Central memory CD8-positive, alpha-beta T cell (primary cell): ENCODE data around the gene MDM4.

Experiments used
- ATAC-seq: fragments of 150-1000 bp; cut with Tn5 transposase; replicated peaks from 2 replicates; pipeline ENCODE4 v1.10.0; 2022; ENCODE audit warnings: mild to moderate bottlenecking, moderate FRiP score, moderate number of reproducible peaks; ENCODE audit not compliant: poor library complexity, severe bottlenecking; ENCODE audit errors: extremely low read depth
- DNase-seq, 2 donors: peaks; one replicate each; pipeline ENCODE4 v3.0.0; 2021; ENCODE audit warnings: low spot score in 2 of 2
- H3K27ac Mint-ChIP-seq: one replicate; pipeline ENCODE4 v1.8.0; 2022; ENCODE audit warnings: low read depth, mild to moderate bottlenecking, moderate library complexity, mixed read lengths
- H3K27me3 Mint-ChIP-seq: one replicate; pipeline ENCODE4 v1.8.0; 2022; ENCODE audit warnings: mixed read lengths
- H3K36me3 Mint-ChIP-seq: one replicate; pipeline ENCODE4 v1.8.0; 2022; ENCODE audit warnings: mild to moderate bottlenecking, moderate library complexity, mixed read lengths; ENCODE audit not compliant: insufficient read depth
- H3K4me1 Mint-ChIP-seq: one replicate; pipeline ENCODE4 v1.8.0; 2022; ENCODE audit warnings: mixed read lengths
- H3K4me3 Mint-ChIP-seq: one replicate; pipeline ENCODE4 v1.8.0; 2022; ENCODE audit warnings: mild to moderate bottlenecking, moderate library complexity, mixed read lengths
- H3K9me3 Mint-ChIP-seq: one replicate; pipeline ENCODE4 v1.8.0; 2022; ENCODE audit warnings: mixed read lengths

Gene MDM4, protein sequence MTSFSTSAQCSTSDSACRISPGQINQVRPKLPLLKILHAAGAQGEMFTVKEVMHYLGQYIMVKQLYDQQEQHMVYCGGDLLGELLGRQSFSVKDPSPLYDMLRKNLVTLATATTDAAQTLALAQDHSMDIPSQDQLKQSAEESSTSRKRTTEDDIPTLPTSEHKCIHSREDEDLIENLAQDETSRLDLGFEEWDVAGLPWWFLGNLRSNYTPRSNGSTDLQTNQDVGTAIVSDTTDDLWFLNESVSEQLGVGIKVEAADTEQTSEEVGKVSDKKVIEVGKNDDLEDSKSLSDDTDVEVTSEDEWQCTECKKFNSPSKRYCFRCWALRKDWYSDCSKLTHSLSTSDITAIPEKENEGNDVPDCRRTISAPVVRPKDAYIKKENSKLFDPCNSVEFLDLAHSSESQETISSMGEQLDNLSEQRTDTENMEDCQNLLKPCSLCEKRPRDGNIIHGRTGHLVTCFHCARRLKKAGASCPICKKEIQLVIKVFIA

DNA sequence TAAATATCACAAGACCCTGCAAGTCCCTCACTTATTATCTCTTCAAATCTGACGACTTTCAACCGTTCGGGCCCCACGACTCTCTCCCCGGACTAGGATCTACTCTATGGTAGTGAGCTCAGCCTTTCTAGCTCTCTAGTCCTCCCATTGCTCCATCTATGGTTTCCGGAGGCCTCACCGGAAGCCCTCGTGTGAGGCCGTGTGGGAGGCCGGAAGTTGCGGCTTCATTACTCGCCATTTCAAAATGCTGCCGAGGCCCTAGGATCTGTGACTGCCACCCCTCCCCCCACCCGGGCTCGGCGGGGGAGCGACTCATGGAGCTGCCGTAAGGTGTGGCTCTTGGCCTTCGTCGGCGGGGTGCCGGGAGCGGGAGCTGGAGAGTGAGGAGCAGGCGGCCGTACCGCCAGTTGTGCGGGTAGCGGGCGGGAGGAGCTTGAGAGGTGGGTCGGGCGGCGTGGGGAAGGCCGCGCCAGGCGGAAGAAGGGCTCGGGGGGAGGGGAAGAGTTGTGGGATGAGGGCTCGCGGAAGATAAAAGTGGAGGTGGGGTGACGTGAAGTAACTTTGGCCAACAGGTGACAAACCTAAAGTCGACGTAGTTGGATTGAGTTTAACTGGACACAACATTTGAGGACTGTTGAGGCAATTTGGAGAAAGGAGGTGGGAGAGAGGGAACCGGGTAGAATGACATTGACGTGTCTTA lies at the start of gene MDM4:
TSS of gene MDM4 (plus strand) at position 227 of the 700 bp plus-strand sequence. CDS start 9,113 bp downstream, outside the sequence.
- Mint-ChIP-seq H3K27me3 (no peaks in the 10 kb centered on the region), H3K36me3 (peaks cover 13% of the 10 kb centered on the region), H3K27ac (no peak within 1 kb of the TSS), H3K4me1 (peaks cover 44% of the 10 kb centered on the region), H3K9me3 (no peaks in the 10 kb centered on the region), H3K4me3 (no peak within 1 kb of the TSS)
- DNase-seq = peak; percentile 85 to 89
- peak; percentile 77 for ATAC-seq

- ATAC-seq (no peak), DNase-seq (no peak)
- H3K27ac Mint-ChIP-seq = peak overlapping the region; percentile 6
- peaks cover 26% of the 10 kb centered on the region for H3K4me1 Mint-ChIP-seq
- H3K4me3 Mint-ChIP-seq = no peak overlapping the region
- no peaks in the 10 kb centered on the region for H3K9me3 Mint-ChIP-seq
- no peaks in the 10 kb centered on the region for H3K27me3 Mint-ChIP-seq
- H3K36me3 Mint-ChIP-seq = peaks cover 5% of the 10 kb centered on the region
Measured at GRCh38 chr1:204466416-204467405, 49.5 kb upstream of the MDM4 start.

GRCh38 chr1:204468206-204468605 lies 48.0 kb upstream of the MDM4 start:
- ATAC-seq (no peak), DNase-seq (no peak)
- Mint-ChIP-seq H3K4me3 (no peak overlapping the region), H3K36me3 (peaks cover 5% of the 10 kb centered on the region), H3K27ac (no peak overlapping the region), H3K9me3 (no peaks in the 10 kb centered on the region), H3K27me3 (no peaks in the 10 kb centered on the region), H3K4me1 (peaks cover 15% of the 10 kb centered on the region)

DNA sequence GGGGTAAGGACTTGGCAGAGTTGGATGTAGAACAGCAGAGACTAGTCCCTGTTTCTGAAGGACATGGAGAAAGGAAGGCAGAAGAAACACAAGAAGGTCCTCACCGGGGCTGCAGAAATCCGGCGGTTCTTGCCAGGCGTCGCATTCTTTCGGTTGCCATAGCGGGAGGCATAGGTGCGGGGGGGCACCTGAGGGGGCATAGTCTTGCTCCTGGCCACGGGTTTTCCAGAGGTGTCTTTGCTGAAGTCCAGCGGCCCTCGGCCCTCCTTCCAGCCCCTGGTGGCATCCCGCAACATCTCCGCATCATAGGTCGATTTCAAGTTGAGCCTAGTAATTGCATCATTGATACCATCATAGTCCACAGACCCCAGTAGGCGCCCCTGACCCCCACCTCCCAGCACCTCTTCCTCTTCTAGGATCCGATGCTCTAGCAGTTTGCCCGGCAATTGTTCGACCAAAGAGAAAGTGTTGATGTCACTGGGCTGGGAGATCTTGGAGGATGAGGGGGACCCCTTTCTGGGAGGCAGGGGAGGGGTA lies 47.4 kb upstream of the MDM4 start:
- H3K9me3 Mint-ChIP-seq = no peaks in the 10 kb centered on the region
- no peak overlapping the region for H3K4me3 Mint-ChIP-seq
- DNase-seq = no peak
- peaks cover 17% of the 10 kb centered on the region for H3K4me1 Mint-ChIP-seq
- ATAC-seq = no peak
- no peak overlapping the region for H3K27ac Mint-ChIP-seq
- H3K27me3 Mint-ChIP-seq = no peaks in the 10 kb centered on the region
- H3K36me3 Mint-ChIP-seq = peaks cover 4% of the 10 kb centered on the region

DNA sequence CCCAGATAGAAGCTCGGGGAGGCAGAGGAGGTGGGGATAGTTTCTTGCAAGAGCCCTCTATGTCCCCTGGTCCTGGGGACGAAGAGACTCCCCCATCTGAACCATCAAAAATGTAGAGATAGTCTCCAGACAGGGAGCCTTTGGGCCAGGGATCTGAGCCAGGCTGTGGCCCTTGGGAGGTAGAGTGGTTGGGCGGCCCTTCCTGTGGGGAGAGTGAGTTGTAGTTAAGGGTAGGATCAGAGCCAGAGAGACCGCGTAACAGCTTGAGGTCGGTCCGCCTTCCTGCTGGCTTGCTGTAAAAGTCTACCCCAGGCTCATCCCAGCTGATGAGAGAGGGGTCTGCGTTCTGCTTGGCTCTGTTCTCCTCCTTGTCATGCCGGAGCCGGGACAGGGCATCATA lies 46.9 kb upstream of the MDM4 start:
- H3K4me1 Mint-ChIP-seq = peaks cover 15% of the 10 kb centered on the region
- H3K9me3 Mint-ChIP-seq = no peaks in the 10 kb centered on the region
- no peaks in the 10 kb centered on the region for H3K27me3 Mint-ChIP-seq
- DNase-seq (no peak), ATAC-seq (no peak)
- no peak overlapping the region for H3K4me3 Mint-ChIP-seq
- peaks cover 6% of the 10 kb centered on the region for H3K36me3 Mint-ChIP-seq
- no peak overlapping the region for H3K27ac Mint-ChIP-seq

DNA sequence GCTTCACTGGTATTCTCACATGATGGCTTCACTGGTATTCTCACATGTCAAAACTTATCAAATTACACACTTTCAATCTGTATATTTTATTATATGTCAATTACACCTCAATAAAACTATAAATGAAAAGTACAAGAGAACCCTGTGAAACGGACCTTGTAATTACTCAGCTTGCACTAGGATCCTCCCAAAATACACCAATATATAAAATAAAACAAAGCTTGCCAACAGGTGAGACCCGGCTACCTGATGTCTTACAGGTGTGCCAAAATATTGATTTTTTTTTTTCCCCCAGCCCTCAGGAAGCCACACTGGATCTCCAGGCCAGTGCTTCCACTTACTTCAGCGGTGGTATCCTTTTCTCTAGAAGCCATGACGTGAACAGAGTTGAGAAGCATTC lies 44.5 kb upstream of the MDM4 start:
- Mint-ChIP-seq H3K4me3 (no peak overlapping the region), H3K27ac (no peak overlapping the region), H3K27me3 (no peaks in the 10 kb centered on the region), H3K9me3 (no peaks in the 10 kb centered on the region), H3K36me3 (peaks cover 6% of the 10 kb centered on the region), H3K4me1 (peaks cover 24% of the 10 kb centered on the region)
- no peak for DNase-seq
- ATAC-seq = no peak

DNA sequence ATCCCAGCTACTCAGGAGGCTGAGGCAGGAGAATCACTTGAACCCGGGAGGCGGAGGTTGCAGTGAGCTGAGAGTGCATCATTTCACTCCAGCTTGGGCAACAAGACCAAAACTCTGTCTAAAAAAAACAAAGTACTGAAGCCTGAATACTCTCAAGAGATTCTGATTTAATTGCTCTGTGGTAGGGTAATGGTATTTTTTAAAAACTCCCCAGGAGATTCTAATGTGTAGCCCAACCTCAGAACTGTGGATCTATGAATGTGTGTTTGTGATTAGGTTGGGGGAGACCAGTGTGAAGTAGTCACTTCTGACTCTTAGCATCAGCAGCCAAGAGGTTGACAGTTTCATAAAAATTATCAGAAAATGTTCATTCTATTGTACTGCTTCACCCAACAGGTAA lies 43.5 kb upstream of the MDM4 start:
- no peak for DNase-seq
- Mint-ChIP-seq H3K4me1 (peaks cover 33% of the 10 kb centered on the region), H3K4me3 (no peak overlapping the region), H3K36me3 (peaks cover 6% of the 10 kb centered on the region), H3K9me3 (no peaks in the 10 kb centered on the region), H3K27ac (no peak overlapping the region), H3K27me3 (no peaks in the 10 kb centered on the region)
- no peak for ATAC-seq

GRCh38 chr1:204473400-204473965 lies 42.7 kb upstream of the MDM4 start:
- no peaks in the 10 kb centered on the region for H3K27me3 Mint-ChIP-seq
- DNase-seq (no peak), ATAC-seq (no peak)
- no peaks in the 10 kb centered on the region for H3K9me3 Mint-ChIP-seq
- H3K36me3 Mint-ChIP-seq = peaks cover 2% of the 10 kb centered on the region
- no peak overlapping the region for H3K27ac Mint-ChIP-seq
- H3K4me3 Mint-ChIP-seq = no peak overlapping the region
- H3K4me1 Mint-ChIP-seq = peaks cover 41% of the 10 kb centered on the region

DNA sequence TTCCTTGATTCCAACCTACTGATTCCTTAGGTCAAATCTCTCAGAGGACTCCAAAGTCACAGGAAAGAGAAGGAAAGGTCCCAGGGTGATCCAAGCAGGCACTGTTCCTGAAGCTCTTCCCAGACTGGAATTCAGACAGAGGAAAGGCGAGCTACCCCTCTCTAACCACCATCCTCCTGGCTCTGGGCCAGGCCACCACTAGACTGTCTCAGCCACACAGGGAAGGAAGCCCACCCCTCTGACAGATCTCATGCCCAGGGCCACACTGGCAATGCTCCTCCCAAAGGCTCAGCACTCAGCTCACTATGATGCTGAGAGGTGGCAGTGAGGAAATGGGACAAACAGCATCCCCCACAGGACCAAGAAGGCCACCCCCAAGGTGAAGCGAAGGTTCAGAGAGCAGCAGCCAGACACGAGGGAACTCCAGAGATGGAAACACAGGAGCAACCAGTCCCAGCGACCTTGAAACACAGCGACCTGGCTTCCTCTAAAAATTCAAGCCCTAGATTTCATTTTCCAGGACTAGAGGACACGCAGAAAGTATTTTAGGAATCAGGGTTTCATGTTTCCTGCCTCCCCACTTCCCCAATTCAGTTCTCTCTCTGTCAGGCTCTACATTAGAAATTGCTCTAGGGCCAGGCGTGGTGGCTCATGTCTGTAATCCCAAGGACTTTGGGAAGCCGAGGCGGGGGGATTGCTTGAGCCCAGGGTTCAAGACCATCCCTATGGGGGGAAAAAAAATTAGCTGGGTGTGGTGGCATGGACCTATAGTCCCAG lies 40.4 kb upstream of the MDM4 start:
- Mint-ChIP-seq H3K27ac (peak overlapping the region; percentile 49), H3K27me3 (no peaks in the 10 kb centered on the region), H3K36me3 (peaks cover 5% of the 10 kb centered on the region), H3K4me1 (peaks cover 65% of the 10 kb centered on the region), H3K4me3 (no peak overlapping the region), H3K9me3 (no peaks in the 10 kb centered on the region)
- DNase-seq = no peak
- ATAC-seq = no peak

DNA sequence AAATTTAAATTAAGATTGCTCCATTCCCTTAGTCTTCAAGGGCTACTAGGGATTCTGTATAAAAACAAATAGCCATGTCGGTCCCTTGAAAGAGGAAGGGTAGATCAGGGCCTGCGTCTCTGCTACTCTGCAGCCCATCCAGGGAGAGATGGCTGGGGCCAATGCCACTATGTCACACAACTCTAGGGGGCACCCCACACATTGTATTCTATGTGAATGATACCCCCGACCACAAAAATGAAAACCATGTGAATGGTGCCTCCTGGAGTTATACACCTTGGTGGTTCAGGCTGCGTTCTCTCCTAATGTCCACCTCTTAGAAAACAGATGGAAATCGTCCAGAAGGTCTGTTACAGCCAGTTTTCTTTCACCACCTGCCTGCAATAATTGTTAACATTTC lies 39.6 kb upstream of the MDM4 start:
- H3K36me3 Mint-ChIP-seq = peaks cover 5% of the 10 kb centered on the region
- H3K27ac Mint-ChIP-seq = peak overlapping the region; percentile 63
- no peaks in the 10 kb centered on the region for H3K9me3 Mint-ChIP-seq
- ATAC-seq = no peak
- DNase-seq = no peak
- H3K27me3 Mint-ChIP-seq = no peaks in the 10 kb centered on the region
- H3K4me1 Mint-ChIP-seq = peaks cover 72% of the 10 kb centered on the region
- no peak overlapping the region for H3K4me3 Mint-ChIP-seq

- H3K36me3 Mint-ChIP-seq = peaks cover 5% of the 10 kb centered on the region
- ATAC-seq (no peak), DNase-seq (no peak)
- H3K9me3 Mint-ChIP-seq = no peaks in the 10 kb centered on the region
- H3K27ac Mint-ChIP-seq = peak overlapping the region; percentile 63
- H3K4me3 Mint-ChIP-seq = no peak overlapping the region
- peaks cover 74% of the 10 kb centered on the region for H3K4me1 Mint-ChIP-seq
- H3K27me3 Mint-ChIP-seq = no peaks in the 10 kb centered on the region
Measured at GRCh38 chr1:204477036-204477740, 39.0 kb upstream of the MDM4 start.
